A673 (cell line): ENCODE results near the gene INHBE. TPM values are rescaled to one million over a fixed set of nuclear protein-coding genes. Genes with fewer than 3 reads are reported as not detected.
"Not testable (repeated sequence)": the region's sequence is repeated elsewhere in the genome, so short reads cannot be mapped to it uniquely, and the experiment has no call there.

ENCODE experiments used
- Bru-seq: library from RNA; stranded (reverse); fragments of 400-500 nt; gene quantifications from one replicate; lab custom pipeline; 2021; lab: Mats Ljungman, UMichigan
- BruChase-seq, 2 experiments: library from RNA; stranded (reverse); fragments of 400-500 nt; gene quantifications; one replicate each; lab custom pipeline; 2021; lab: Mats Ljungman, UMichigan
- BruUV-seq: library from RNA; stranded (reverse); fragments of 400-500 nt; replicated peaks from 2 replicates; lab custom pipeline; 2021; lab: Mats Ljungman, UMichigan
- CTCF ChIA-PET: fragments of 300-600 bp; sonication (Branson Sonifier 250); formaldehyde crosslinking; loops from one replicate; lab custom pipeline; 2022; ENCODE audit warnings: antibody characterized with exemption; lab: Charles Lee
- POLR2A ChIA-PET: fragments of 300-600 bp; sonication (Branson Sonifier 250); formaldehyde crosslinking; loops from one replicate; lab custom pipeline; 2022; ENCODE audit warnings: antibody characterized with exemption; ENCODE audit not compliant: low non-redundant PET; lab: Charles Lee
- DNase-seq: peaks from one replicate; pipeline ENCODE4 v3.0.0-alpha.2; 2015; ENCODE audit warnings: low spot score
- H3K27ac ChIP-seq: fragments of 200-600 bp; sonication (generic); 2 replicates; pipeline ENCODE4 v1.5.1; 2016; ENCODE audit warnings: mixed run types, low read depth, mild to moderate bottlenecking, mixed read lengths, antibody characterized with exemption, low read length; ENCODE audit not compliant: poor library complexity, severe bottlenecking
- H3K27me3 ChIP-seq: fragments of 200-600 bp; sonication (generic); replicated peaks from 2 replicates; pipeline ENCODE4 v1.6.1; 2017; ENCODE audit warnings: mixed run types, low read depth, mild to moderate bottlenecking, mixed read lengths, antibody characterized with exemption, low read length; ENCODE audit not compliant: insufficient read depth, poor library complexity
- H3K36me3 ChIP-seq: fragments of 200-600 bp; sonication (generic); 2 replicates; pipeline ENCODE4 v1.6.1; 2016; ENCODE audit warnings: mixed run types, mild to moderate bottlenecking, mixed read lengths, antibody characterized with exemption, low read length; ENCODE audit not compliant: insufficient read depth, poor library complexity, severe bottlenecking
- H3K4me1 ChIP-seq: fragments of 200-600 bp; sonication (generic); 2 replicates; pipeline ENCODE4 v1.6.1; 2017; ENCODE audit warnings: mixed run types, mild to moderate bottlenecking, mixed read lengths, antibody characterized with exemption, low read length; ENCODE audit not compliant: insufficient read depth, poor library complexity, severe bottlenecking
- H3K4me3 ChIP-seq: fragments of 200-600 bp; sonication (generic); 2 replicates; pipeline ENCODE4 v1.5.1; 2016; ENCODE audit warnings: low read depth, mixed run types, mild to moderate bottlenecking, mixed read lengths, low read length; ENCODE audit not compliant: poor library complexity, severe bottlenecking
- H3K9me3 ChIP-seq: fragments of 200-600 bp; sonication (generic); 2 replicates; pipeline ENCODE4 v1.6.1; 2016; ENCODE audit warnings: mixed run types, low read depth, mild to moderate bottlenecking, mixed read lengths, antibody characterized with exemption, low read length; ENCODE audit not compliant: poor library complexity, severe bottlenecking
- EZH2 ChIP-seq: fragments of 200-600 bp; sonication (generic); IDR thresholded peaks from 2 replicates; pipeline ENCODE4 v1.6.1; 2017; ENCODE audit warnings: borderline replicate concordance, low read depth, mild to moderate bottlenecking, mixed read lengths, antibody characterized with exemption, low read length; ENCODE audit not compliant: poor library complexity, severe bottlenecking
- intact Hi-C: fragments of 100-400 bp; cut with micrococcal nuclease; formaldehyde crosslinking; loops from one replicate; pipeline ENCODE4 v1.10.0; 2022; ENCODE audit not compliant: unreplicated experiment
- long read RNA-seq: library from polyadenylated mRNA; stranded (forward); transcript quantifications from one replicate; pipeline ENCODE4 v2.0.0, GENCODE V29; 2022
- total RNA-seq: library from RNA; stranded (reverse); gene quantifications from 2 replicates; pipeline ENCODE4 v1.2.3, GENCODE V29; 2021
- TF ChIP-seq, protein P1 (sequence below): fragments of 300-800, 200-600 bp; sonication (generic); conservative IDR thresholded peaks from 2 replicates; pipeline ENCODE4 v1.5.1; 2017; ENCODE audit warnings: low read depth, mild to moderate bottlenecking, antibody characterized with exemption, low read length, moderate library complexity, mixed read lengths

INHBE gene
- total RNA-seq, result 0.62 and 0.94 TPM in 2 replicates
- not detected for Bru-seq, nascent RNA
- percentile 29 among the genes with signal in this experiment for BruChase-seq, experiment 1, labeled RNA remaining after a 2-hour chase
- percentile 22 among the genes with signal in this experiment for BruChase-seq, experiment 2, labeled RNA remaining after a 6-hour chase
- long read RNA-seq, result 0 reads

GRCh38 chr12:57454566-57455373 is at the start of gene INHBE:
INHBE (plus strand) TSS chr12:57455307; CDS start chr12:57455537, 230 bp downstream.
- H3K4me1 ChIP-seq, result peaks cover 37% of the 10 kb centered on the region
- intact Hi-C loops, result no loop called here
- H3K9me3 ChIP-seq, result no peaks in the 10 kb centered on the region
- H3K4me3 ChIP-seq, result no peak within 1 kb of the TSS
- POLR2A ChIA-PET, result interaction anchor here (0.5 to 0.6 kb wide), 2 partner anchors 13 to 31 kb away, joined by 4 to 7 read pairs; no protein-coding TSS in a partner anchor
- CTCF ChIA-PET, result interaction anchor here (0.6 to 3.0 kb wide), 2 partner anchors 147 to 279 kb away, joined by 6 to 57 read pairs; no protein-coding TSS in a partner anchor
- DNase-seq, result peak; percentile 38
- peak within 1 kb of the TSS; percentile 66 for H3K27ac ChIP-seq
- BruUV-seq, result no TSS peak
- TF ChIP-seq, protein P1, sequence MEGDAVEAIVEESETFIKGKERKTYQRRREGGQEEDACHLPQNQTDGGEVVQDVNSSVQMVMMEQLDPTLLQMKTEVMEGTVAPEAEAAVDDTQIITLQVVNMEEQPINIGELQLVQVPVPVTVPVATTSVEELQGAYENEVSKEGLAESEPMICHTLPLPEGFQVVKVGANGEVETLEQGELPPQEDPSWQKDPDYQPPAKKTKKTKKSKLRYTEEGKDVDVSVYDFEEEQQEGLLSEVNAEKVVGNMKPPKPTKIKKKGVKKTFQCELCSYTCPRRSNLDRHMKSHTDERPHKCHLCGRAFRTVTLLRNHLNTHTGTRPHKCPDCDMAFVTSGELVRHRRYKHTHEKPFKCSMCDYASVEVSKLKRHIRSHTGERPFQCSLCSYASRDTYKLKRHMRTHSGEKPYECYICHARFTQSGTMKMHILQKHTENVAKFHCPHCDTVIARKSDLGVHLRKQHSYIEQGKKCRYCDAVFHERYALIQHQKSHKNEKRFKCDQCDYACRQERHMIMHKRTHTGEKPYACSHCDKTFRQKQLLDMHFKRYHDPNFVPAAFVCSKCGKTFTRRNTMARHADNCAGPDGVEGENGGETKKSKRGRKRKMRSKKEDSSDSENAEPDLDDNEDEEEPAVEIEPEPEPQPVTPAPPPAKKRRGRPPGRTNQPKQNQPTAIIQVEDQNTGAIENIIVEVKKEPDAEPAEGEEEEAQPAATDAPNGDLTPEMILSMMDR, result no peak
- no peak for TF ChIP-seq EZH2
- H3K27me3 ChIP-seq, result no peaks in the 10 kb centered on the region
- no peaks in the 10 kb centered on the region for H3K36me3 ChIP-seq

DNA sequence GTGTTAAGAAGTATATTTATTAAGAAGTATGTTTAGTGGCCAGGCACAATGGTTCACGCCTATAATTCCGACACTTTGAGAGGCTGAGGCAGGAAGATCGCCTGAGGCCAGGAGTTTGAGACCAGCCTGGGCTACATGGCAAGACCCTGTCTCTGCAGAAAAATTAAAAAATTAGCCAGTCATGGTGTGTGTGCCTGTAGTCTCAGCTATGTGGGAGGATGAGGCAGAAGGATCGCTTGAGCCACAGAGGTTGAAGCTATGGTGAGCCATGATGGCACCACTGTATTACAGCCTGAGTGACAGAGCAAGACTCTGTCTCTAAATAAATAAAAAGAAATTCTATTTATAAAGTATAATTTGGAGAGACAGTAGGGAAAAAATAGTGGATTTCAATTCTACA is 44.6 kb upstream of the INHBE start:
- DNase-seq, result no peak
- Histone ChIP-seq H3K27ac (no peak overlapping the region), H3K36me3 (no peaks in the 10 kb centered on the region), H3K27me3 (no peaks in the 10 kb centered on the region), H3K9me3 (no peaks in the 10 kb centered on the region), H3K4me3 (no peak overlapping the region), H3K4me1 (no peaks in the 10 kb centered on the region)
- POLR2A ChIA-PET, result no interaction called here
- BruUV-seq, result no TSS peak
- intact Hi-C loops, result no loop called here
- CTCF ChIA-PET, result no interaction called here
- TF ChIP-seq, protein P1, result no peak

DNA sequence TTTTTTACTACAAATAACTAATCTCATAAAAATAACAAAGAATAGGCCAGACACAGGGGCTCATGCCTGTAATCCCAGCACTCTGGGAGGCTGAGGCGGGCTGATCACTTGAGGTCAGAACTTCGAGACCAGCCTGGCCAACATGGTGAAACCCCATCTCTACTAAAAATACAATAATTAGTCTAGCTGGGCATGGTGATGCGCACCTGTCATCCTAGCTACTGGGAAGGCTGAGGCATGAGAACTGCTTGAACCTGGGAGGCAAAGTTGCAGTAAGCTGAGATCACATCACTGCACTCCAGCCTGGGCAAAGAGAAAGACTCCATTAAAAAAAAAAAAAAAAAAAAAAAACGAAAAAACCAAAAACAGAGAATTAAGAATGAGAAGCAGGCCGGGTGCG is 40.9 kb upstream of the INHBE start:
- BruUV-seq, POLR2A ChIA-PET, H3K36me3 ChIP-seq, H3K4me3 ChIP-seq, H3K27ac ChIP-seq, intact Hi-C loops, H3K27me3 ChIP-seq, H3K4me1 ChIP-seq, DNase-seq, H3K9me3 ChIP-seq, CTCF ChIA-PET: not testable (repeated sequence)
